HFF-Myc (cell line): ENCODE data around the gene PLPP7.

ENCODE experiments used
- DNase-seq: peaks from one replicate; pipeline ENCODE4 v3.0.0-alpha.2; 2011; ENCODE audit warnings: low read depth; ENCODE audit errors: extremely low read depth
- H3K4me3 ChIP-seq: replicated peaks from 2 replicates; pipeline ENCODE4 v1.5.1; 2011; ENCODE audit warnings: low read depth, mild to moderate bottlenecking, control low read depth, low read length
- TF ChIP-seq, protein P1 (sequence below): IDR thresholded peaks from 2 replicates; pipeline ENCODE4 v1.5.1; 2012; ENCODE audit warnings: mild to moderate bottlenecking, low read depth, low read length, control low read depth; ENCODE audit errors: missing control alignments

PLPP7 gene

DNA sequence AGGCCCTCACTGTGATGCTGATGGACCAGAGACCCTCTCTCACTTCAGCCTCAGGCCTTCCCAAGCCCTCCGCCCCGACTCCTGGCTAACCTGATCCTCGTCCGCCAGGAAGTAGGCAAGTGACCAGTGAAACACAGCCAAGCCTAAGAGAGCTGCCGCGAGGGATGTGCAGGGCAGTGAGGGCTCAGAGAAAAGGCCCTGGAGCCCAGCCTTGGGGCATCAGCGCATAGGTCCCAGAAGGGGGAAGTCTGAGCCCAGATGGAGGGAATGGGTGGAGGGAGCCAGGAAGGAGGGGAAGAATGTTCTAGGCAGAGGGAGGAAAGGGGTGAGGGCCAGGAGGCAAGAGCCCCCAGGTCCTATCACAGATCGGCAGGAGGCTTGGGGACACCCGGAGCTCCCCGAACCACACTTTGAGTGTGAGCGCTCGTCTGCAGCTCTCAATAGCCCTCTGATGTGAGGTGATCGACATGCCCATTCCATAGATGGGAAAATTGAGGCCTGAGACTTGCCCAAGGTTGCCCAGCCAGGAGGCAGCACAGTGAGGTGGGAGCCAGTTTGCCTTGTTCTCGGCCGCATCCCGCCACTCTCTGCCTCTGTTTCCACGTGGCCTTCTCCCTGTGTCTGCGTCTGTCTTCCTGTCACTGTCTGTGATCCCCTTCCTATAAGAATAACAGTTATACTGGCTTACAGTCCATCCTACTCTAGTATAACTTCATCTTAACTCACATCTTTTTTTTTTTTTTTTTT is 20.2 kb downstream of the PLPP7 start:
- DNase-seq, result no peak
- TF ChIP-seq, protein P1, sequence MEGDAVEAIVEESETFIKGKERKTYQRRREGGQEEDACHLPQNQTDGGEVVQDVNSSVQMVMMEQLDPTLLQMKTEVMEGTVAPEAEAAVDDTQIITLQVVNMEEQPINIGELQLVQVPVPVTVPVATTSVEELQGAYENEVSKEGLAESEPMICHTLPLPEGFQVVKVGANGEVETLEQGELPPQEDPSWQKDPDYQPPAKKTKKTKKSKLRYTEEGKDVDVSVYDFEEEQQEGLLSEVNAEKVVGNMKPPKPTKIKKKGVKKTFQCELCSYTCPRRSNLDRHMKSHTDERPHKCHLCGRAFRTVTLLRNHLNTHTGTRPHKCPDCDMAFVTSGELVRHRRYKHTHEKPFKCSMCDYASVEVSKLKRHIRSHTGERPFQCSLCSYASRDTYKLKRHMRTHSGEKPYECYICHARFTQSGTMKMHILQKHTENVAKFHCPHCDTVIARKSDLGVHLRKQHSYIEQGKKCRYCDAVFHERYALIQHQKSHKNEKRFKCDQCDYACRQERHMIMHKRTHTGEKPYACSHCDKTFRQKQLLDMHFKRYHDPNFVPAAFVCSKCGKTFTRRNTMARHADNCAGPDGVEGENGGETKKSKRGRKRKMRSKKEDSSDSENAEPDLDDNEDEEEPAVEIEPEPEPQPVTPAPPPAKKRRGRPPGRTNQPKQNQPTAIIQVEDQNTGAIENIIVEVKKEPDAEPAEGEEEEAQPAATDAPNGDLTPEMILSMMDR, result no peak
- no peak overlapping the region for H3K4me3 ChIP-seq

GRCh38 chr9:131310833-131311554 is 21.5 kb downstream of the PLPP7 start:
- DNase-seq, result no peak
- no peak overlapping the region for H3K4me3 ChIP-seq
- TF ChIP-seq, protein P1, result no peak

GRCh38 chr9:131312246-131312645 is 22.7 kb downstream of the PLPP7 start:
- H3K4me3 ChIP-seq, result no peak overlapping the region
- TF ChIP-seq, protein P1, result no peak
- DNase-seq, result no peak

DNA sequence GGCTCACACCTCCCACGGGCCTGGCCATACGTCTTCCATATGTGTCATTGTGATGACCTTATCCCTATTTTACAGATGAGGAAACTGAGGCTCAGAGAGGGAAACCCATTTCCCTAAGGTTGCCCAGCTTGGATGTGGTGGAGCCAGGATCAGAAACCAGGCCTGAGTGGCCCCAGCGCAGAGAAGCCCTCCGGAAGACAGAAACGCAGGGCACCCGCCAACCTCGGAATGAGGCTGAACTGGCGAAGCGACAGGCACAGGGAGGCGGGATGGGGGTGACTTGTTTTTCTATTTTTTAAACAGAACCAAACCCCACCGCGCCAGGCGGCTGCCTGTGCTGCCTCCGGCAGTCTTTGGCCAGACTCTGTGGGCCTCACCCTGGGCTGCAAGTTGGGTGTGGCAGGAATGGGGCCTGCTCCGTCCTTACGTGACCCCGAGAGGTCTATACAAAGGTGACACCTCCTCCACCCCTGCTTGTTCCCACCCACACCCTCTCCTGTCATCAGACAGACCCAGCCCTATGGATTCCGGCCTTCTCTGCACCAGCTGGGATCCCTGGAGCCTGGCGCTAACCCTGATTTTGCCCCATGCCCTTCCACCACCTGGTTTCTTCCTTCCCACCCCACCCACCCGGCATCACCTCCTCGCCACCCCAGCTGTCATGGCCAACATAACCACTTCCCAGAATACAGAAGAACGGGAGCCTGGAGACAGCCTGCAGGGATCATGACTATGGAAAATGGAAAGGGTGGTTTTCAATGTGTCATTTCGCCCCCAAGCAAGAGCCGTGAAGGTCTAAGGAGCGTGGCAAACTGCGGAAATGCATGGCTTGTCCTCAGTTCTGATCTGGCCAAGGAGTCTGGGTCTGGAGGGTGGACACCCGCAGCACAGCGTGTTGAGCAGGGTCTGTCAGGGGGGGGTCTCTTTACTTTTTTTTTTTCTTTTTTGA is 23.6 kb downstream of the PLPP7 start:
- H3K4me3 ChIP-seq, result no peak overlapping the region
- DNase-seq, result no peak
- TF ChIP-seq, protein P1, result no peak

DNA sequence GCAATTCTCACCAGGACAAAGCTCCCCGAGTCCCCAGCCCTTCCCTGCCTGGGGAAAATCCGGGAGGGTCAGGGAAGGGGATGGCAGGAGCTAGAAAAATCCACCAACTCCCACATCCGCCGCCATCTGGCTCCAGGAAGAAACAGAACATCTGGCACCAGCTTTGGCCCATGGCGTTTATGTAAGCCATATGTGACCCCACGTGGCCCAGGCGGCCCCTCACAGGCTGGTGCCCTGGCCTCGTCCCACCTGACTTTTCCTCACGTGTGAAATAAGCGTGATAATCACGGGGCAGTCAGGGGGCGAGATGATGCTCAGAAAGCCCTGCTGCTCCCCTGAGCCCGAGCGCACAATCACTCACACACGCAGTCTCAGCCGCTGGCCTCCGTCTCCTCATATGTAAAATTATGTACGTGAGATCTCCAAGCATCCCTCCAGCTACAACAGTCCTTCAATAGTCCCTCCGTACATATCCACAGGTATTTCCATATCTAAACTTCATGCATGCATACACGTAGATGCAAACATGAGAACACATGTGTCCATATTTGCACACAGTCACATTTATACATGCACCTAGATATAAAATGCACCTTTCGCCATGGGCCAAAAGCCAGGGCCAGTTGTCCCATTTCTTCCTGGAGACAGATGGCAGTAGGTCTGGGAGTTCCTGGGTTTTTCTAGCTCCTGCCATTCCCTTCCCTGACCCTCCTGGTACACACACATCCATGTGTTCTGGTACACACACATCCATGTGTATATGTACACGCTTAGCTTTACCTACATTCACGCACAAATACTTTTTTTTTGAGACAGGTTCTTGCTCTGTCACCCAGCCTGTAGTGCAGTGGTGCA is 28.9 kb downstream of the PLPP7 start:
- DNase-seq, result peak; percentile 41
- H3K4me3 ChIP-seq, result no peak overlapping the region
- TF ChIP-seq, protein P1, result no peak

GRCh38 chr9:131319486-131319885 is 30.0 kb downstream of the PLPP7 start:
- no peak overlapping the region for H3K4me3 ChIP-seq
- TF ChIP-seq, protein P1, result no peak

More at GRCh38 chr9:131319486-131319885, 30.0 kb downstream of the PLPP7 start:
- no peak for DNase-seq
